HCT116 (cell line): ENCODE results near the gene LTO1. TPM values are rescaled to one million over a fixed set of nuclear protein-coding genes. Genes with fewer than 3 reads are reported as not detected.

Experiments
- ATAC-seq: fragments of 200-7000 bp; cut with Tn5 transposase; 2 replicates; pipeline ENCODE4 v1.9.1; 2020; ENCODE audit warnings: mild to moderate bottlenecking, moderate library complexity
- BruUV-seq: library from RNA; stranded (reverse); fragments of 400-500 nt; replicated peaks from 2 replicates; lab custom pipeline; 2021; lab: Mats Ljungman, UMichigan
- CTCF ChIA-PET: fragments of 300-600 bp; sonication (Branson Sonifier 250); formaldehyde crosslinking; loops from one replicate; lab custom pipeline; 2021; ENCODE audit warnings: antibody characterized with exemption; lab: Charles Lee
- POLR2A ChIA-PET: fragments of 300-600, 350-600 bp; sonication (Branson Sonifier 250); formaldehyde crosslinking; loops from one replicate; lab custom pipeline; 2021; ENCODE audit warnings: antibody characterized with exemption; lab: Charles Lee
- RAD21 ChIA-PET, 2 experiments: fragments of 300-600 bp; sonication (Branson Sonifier 250); formaldehyde crosslinking; loops; one replicate each; lab custom pipeline; 2023; ENCODE audit warnings: low total read pairs in 2 of 2; ENCODE audit not compliant: uncharacterized antibody in 2 of 2, unreplicated experiment in 2 of 2, low non-redundant PET in 1 of 2; lab: Charles Lee
- DNase-seq: peaks from one replicate; pipeline ENCODE4 v3.0.0-alpha.2; 2010; ENCODE audit warnings: low read depth, low spot score
- H2AFZ ChIP-seq: fragments of 200-600 bp; shearing (Covaris generic), sonication (generic); 2 replicates; pipeline ENCODE4 v1.6.1; 2017; ENCODE audit warnings: low read depth, mixed run types, mixed read lengths, antibody characterized with exemption, low read length; ENCODE audit not compliant: poor library complexity, severe bottlenecking
- H3K27ac ChIP-seq: 2 replicates; pipeline ENCODE4 v1.5.1; 2012; ENCODE audit warnings: low read depth, low read length
- H3K27me3 ChIP-seq: fragments of 200-600 bp; sonication (generic); 2 replicates; pipeline ENCODE4 v1.6.1; 2016; ENCODE audit warnings: mixed run types, low read length, mixed read lengths; ENCODE audit not compliant: insufficient read depth
- H3K36me3 ChIP-seq, 2 experiments: fragments of 200-500 bp in 1 of 2; fragments of 200-600 bp in 1 of 2; sonication (Bioruptor generic) in 1 of 2; sonication (generic) in 1 of 2; 2 replicates each; pipeline versions ENCODE4 v1.5.1 to v1.6.1; 2014 to 2016; ENCODE audit warnings: low read length in 2 of 2, inconsistent platforms in 1 of 2, mixed read lengths in 1 of 2, mixed run types in 1 of 2; ENCODE audit not compliant: insufficient read depth in 2 of 2, control insufficient read depth in 1 of 2
- H3K4me1 ChIP-seq, 2 experiments: fragments of 200-600 bp in 1 of 2; sonication (generic) in 1 of 2; 2 replicates each; pipeline versions ENCODE4 v1.5.1 to v1.6.1; 2012 to 2017; ENCODE audit warnings: low read length in 2 of 2, inconsistent platforms in 1 of 2, mild to moderate bottlenecking in 1 of 2, mixed read lengths in 1 of 2, mixed run types in 1 of 2, moderate library complexity in 1 of 2; ENCODE audit not compliant: insufficient read depth in 2 of 2, control insufficient read depth in 1 of 2
- H3K4me2 ChIP-seq: fragments of 200-600 bp; sonication (generic); 2 replicates; pipeline ENCODE4 v1.6.1; 2017; ENCODE audit warnings: mixed run types, low read length, mixed read lengths
- H3K4me3 ChIP-seq, 2 experiments: fragments of 200-600 bp in 1 of 2; sonication (generic) in 1 of 2; replicated peaks in 1 of 2; 2 replicates each; pipeline ENCODE4 v1.5.1; 2011 to 2016; ENCODE audit warnings: low read length in 2 of 2, control low read depth in 1 of 2, low read depth in 1 of 2, mild to moderate bottlenecking in 1 of 2, mixed read lengths in 1 of 2, mixed run types in 1 of 2
- H3K79me2 ChIP-seq: fragments of 200-600 bp; sonication (generic); 2 replicates; pipeline ENCODE4 v1.6.1; 2017; ENCODE audit warnings: mild to moderate bottlenecking, mixed run types, low read length, moderate library complexity, mixed read lengths; ENCODE audit not compliant: insufficient read depth
- H3K9ac ChIP-seq: fragments of 200-600 bp; sonication (generic); 2 replicates; pipeline ENCODE4 v1.6.1; 2016; ENCODE audit warnings: low read length, mixed read lengths
- H3K9me2 ChIP-seq: fragments of 200-600 bp; sonication (generic), shearing (Covaris generic); 2 replicates; pipeline ENCODE4 v1.6.1; 2017; ENCODE audit warnings: mixed run types, mild to moderate bottlenecking, moderate library complexity; ENCODE audit not compliant: insufficient read depth
- H3K9me3 ChIP-seq, 2 experiments: fragments of 200-500 bp in 1 of 2; fragments of 200-600 bp in 1 of 2; sonication (Bioruptor generic) in 1 of 2; sonication (generic) in 1 of 2; 2 replicates each; pipeline ENCODE4 v1.6.1; 2014 to 2017; ENCODE audit warnings: low read length in 2 of 2, mixed read lengths in 2 of 2, inconsistent platforms in 1 of 2, low read depth in 1 of 2, mild to moderate bottlenecking in 1 of 2, mixed run types in 1 of 2, moderate library complexity in 1 of 2; ENCODE audit not compliant: control insufficient read depth in 1 of 2, insufficient read depth in 1 of 2
- H4K20me1 ChIP-seq: fragments of 200-600 bp; sonication (generic), shearing (Covaris generic); 2 replicates; pipeline ENCODE4 v1.6.1; 2017; ENCODE audit warnings: mixed run types, mild to moderate bottlenecking, moderate library complexity; ENCODE audit not compliant: insufficient read depth
- ELF1 ChIP-seq: IDR thresholded peaks from 2 replicates; pipeline ENCODE4 v1.6.1; 2012; ENCODE audit warnings: low read depth, borderline replicate concordance
- EZH2 ChIP-seq: fragments of 200-600 bp; sonication (generic); IDR thresholded peaks from 2 replicates; pipeline ENCODE4 v1.6.1; 2017; ENCODE audit warnings: antibody characterized with exemption, mixed run types
- JUND ChIP-seq: IDR thresholded peaks from 2 replicates; pipeline ENCODE4 v1.6.1; 2012
- REST ChIP-seq: IDR thresholded peaks from 2 replicates; pipeline ENCODE4 v1.6.1; 2012; ENCODE audit warnings: low read depth
- ZBTB33 ChIP-seq: IDR thresholded peaks from 2 replicates; pipeline ENCODE4 v1.6.1; 2011; ENCODE audit warnings: mild to moderate bottlenecking, low read length, moderate library complexity; ENCODE audit not compliant: insufficient replicate concordance; ENCODE audit errors: extremely low read depth
- ZFX ChIP-seq: fragments of 450-650 bp; IDR thresholded peaks from 2 replicates; pipeline ENCODE4 v1.6.1; 2017
- intact Hi-C: fragments of 100-400 bp; cut with micrococcal nuclease; formaldehyde crosslinking; loops from 2 replicates; pipeline ENCODE4 v1.10.0; 2022
- total RNA-seq: library from RNA; stranded (reverse); gene quantifications from one replicate; pipeline ENCODE4 v1.2.1, GENCODE V29; 2021; ENCODE audit not compliant: unreplicated experiment

LTO1 gene
- total RNA-seq, 1 experiment from 2014 or later: 21.3 TPM

- no peak overlapping the region for H3K27ac ChIP-seq
- H3K9ac ChIP-seq: no peak overlapping the region
- no peaks in the 10 kb centered on the region for H3K9me3 ChIP-seq
- H3K79me2 ChIP-seq: no peaks in the 10 kb centered on the region
- POLR2A ChIA-PET: no interaction called here
- H3K36me3 ChIP-seq: peaks cover 0 to 6% of the 10 kb centered on the region in 2 experiments; a peak in 1 of 4 replicates
- H3K9me2 ChIP-seq: no peaks in the 10 kb centered on the region
- DNase-seq (no peak), ATAC-seq (no peak)
- peaks cover 5 to 14% of the 10 kb centered on the region in 2 experiments; a peak in 3 of 4 replicates for H3K4me1 ChIP-seq
- RAD21 ChIA-PET: interaction anchor here in 1 of 2 experiments (1.4 kb wide), 1 partner anchor 479 kb away, joined by 5 read pairs; no protein-coding TSS in a partner anchor
- intact Hi-C loops: loop anchor here (5.0 kb wide), 1 partner anchor 83 kb away; no protein-coding TSS in a partner anchor
- H3K27me3 ChIP-seq: no peaks in the 10 kb centered on the region
- H2AFZ ChIP-seq: no peak overlapping the region
- CTCF ChIA-PET: interaction anchor here (1.1 to 1.5 kb wide), 2 partner anchors 10 to 168 kb away, joined by 3 read pairs; no protein-coding TSS in a partner anchor
- H3K4me3 ChIP-seq: no peak overlapping the region
- BruUV-seq: no TSS peak
- TF ChIP-seq ZFX (no peak), REST (no peak), ELF1 (no peak), ZBTB33 (no peak), JUND (no peak), EZH2 (no peak)
- H3K4me2 ChIP-seq: no peak overlapping the region
- H4K20me1 ChIP-seq: no peaks in the 10 kb centered on the region
Observed at GRCh38 chr11:69718912-69719311, 43.8 kb upstream of the LTO1 start.
